ENCODE data around the gene HSPBP1. TPM values are rescaled to one million over a fixed set of nuclear protein-coding genes. Genes with fewer than 3 reads are reported as not detected.
A peak's percentile ranks its signal among the peaks of the same experiment; 100 is the strongest.

HSPBP1 gene
- total RNA-seq, 1 experiment from 2014 or later = 122 TPM

DNA sequence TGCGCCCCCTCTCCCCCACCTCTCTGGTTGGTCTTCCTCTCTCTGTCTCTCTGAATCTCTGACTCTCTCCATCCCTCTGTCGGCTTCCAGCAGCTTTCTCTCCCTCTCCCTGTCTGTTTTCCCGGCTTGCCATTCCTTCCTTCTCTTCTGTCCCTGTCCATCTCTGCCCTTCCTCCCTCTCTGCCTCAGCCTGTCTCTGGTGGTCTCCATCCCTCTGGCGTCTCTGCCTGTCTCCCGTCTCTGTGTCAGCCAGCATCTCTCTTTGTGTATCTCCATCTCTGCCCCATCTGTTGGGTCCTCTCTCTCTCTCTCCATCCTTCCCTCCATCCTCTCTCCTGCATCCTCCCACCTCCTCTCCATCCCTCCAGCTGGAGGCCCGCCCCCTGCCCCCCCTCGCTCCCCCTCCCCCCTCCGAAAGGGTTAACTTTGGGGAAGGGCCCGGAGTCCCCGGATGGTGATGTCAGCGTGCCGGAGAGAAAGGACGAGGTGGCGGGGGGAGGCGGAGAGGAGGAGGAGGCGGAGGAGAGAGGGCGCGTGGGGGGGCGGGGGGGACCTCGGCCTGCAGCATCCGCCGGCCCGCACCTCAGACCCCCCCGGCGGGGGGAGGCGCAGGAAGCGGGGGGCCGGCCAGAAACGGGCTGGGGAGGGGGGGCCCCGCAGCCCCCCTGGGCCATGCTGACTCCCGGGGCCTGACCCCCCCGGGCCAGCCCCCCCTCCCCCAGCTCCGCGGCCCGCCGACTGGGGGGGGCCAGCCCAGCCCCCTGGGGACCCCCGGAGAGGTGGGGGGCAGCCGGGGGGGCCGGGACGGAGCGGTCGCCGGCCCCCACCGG is 3.9 kb upstream of the HSPBP1 start, which contains the start of gene BRSK1:
Gene BRSK1 (plus strand): TSS at position 450 of the 830 bp plus-strand sequence. CDS start 446 bp downstream, outside the sequence.
- Histone ChIP-seq H2AFZ (ENCODE audit: low read length) (peak within 1 kb of the TSS; percentile 68), H3F3A (ENCODE audit: low read length, unreplicated experiment) (peaks cover 7% of the 10 kb centered on the region), H3K4me2 (ENCODE audit: low read length) (peak within 1 kb of the TSS; percentile 44; the same call in 1 of the 2 replicates), H3K9me3 (ENCODE audit: low read length) (no peaks in the 10 kb centered on the region), H3K4me3 (ENCODE audit: low read length) (peak within 1 kb of the TSS; percentile 42; the same call in 1 of the 2 replicates), H3K36me3 (ENCODE audit: low read depth, low read length) (no peaks in the 10 kb centered on the region), H3K9ac (ENCODE audit: low read length) (no peak within 1 kb of the TSS), H3K79me2 (ENCODE audit: low read length) (peaks cover 11% of the 10 kb centered on the region), H4K20me1 (ENCODE audit: low read length) (no peaks in the 10 kb centered on the region), H3K27ac (ENCODE audit: low read length) (no peak within 1 kb of the TSS), H3K4me1 (ENCODE audit: insufficient read depth, low read length) (peaks cover 10% of the 10 kb centered on the region; the same call in 1 of the 2 replicates), H3K27me3 (ENCODE audit: low read length) (0 out of 2 replicates have a peak, but pooled peaks cover 4% of the 10 kb centered on the region), H3K9me2 (replicated peaks; ENCODE audit: low read length) (no peaks in the 10 kb centered on the region)
- intact Hi-C loops (cut with micrococcal nuclease) = no loop called here
- CTCF ChIA-PET = interaction anchor here (0.6 kb wide), 1 partner anchor 27 kb away, joined by 7 read pairs; no protein-coding TSS in a partner anchor
- POLR2A ChIA-PET (ENCODE audit: unreplicated experiment) = interaction anchor here (0.6 to 0.7 kb wide), 2 partner anchors 56 to 183 kb away, joined by 4 to 5 read pairs; no protein-coding TSS in a partner anchor
- ATAC-seq (no peak), DNase-seq (peak; percentile 42)
- BruUV-seq (replicated peaks) = no TSS peak
- TF ChIP-seq, protein P1, sequence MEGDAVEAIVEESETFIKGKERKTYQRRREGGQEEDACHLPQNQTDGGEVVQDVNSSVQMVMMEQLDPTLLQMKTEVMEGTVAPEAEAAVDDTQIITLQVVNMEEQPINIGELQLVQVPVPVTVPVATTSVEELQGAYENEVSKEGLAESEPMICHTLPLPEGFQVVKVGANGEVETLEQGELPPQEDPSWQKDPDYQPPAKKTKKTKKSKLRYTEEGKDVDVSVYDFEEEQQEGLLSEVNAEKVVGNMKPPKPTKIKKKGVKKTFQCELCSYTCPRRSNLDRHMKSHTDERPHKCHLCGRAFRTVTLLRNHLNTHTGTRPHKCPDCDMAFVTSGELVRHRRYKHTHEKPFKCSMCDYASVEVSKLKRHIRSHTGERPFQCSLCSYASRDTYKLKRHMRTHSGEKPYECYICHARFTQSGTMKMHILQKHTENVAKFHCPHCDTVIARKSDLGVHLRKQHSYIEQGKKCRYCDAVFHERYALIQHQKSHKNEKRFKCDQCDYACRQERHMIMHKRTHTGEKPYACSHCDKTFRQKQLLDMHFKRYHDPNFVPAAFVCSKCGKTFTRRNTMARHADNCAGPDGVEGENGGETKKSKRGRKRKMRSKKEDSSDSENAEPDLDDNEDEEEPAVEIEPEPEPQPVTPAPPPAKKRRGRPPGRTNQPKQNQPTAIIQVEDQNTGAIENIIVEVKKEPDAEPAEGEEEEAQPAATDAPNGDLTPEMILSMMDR (conservative IDR thresholded peaks at IDR 0.05; ENCODE audit: low read depth, low read length) = no peak
- TF ChIP-seq EZH2 (IDR thresholded peaks at IDR 0.05; ENCODE audit: low read length, unreplicated experiment) = no peak

DNA sequence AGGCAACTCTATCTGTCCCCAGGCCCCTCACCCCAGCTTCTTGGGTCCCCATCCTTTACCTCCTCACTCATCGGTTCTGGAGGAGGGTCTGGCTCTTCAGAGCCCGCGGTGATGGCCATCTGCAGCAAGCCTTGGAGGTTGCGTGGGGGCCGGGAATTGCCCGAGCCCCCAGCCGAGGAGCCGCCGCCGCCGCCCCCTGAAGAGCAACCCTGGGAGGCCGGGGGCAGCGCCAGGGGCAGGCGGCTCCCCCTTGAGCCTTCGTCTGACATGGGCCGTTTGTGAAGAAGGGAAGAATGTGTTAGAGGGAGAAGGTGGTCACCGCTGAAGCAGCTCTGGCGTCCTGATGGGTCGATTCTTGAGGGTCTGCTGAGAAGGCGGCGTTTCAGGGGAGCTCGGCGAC is 570 bp downstream of the HSPBP1 start:
- intact Hi-C loops (cut with micrococcal nuclease) = no loop called here
- DNase-seq (no peak), ATAC-seq (no peak)
- TF ChIP-seq EZH2phosphoT487 (IDR thresholded peaks at IDR 0.05; ENCODE audit: borderline replicate concordance, low read length) = no peak
- no peak for TF ChIP-seq EZH2 (IDR thresholded peaks at IDR 0.05; ENCODE audit: low read length, unreplicated experiment)
- TF ChIP-seq, protein P1 (conservative IDR thresholded peaks at IDR 0.05; ENCODE audit: low read depth, low read length) = no peak
- peak overlapping the region; percentile 96 for H3K4me3 ChIP-seq (ENCODE audit: low read length)
- peak overlapping the region; percentile 89 for H3K4me2 ChIP-seq (ENCODE audit: low read length)
- H3K36me3 ChIP-seq (ENCODE audit: low read depth, low read length) = peaks cover 16% of the 10 kb centered on the region
- peak overlapping the region; percentile 68 for H3K27ac ChIP-seq (ENCODE audit: low read length)
- 0 out of 2 replicates have a peak, but pooled peaks cover 4% of the 10 kb centered on the region for H3K27me3 ChIP-seq (ENCODE audit: low read length)
- H3F3A ChIP-seq (ENCODE audit: low read length, unreplicated experiment) = peaks cover 7% of the 10 kb centered on the region
- peak overlapping the region; percentile 85 for H2AFZ ChIP-seq (ENCODE audit: low read length)
- CTCF ChIA-PET = no interaction called here
- POLR2A ChIA-PET (ENCODE audit: unreplicated experiment) = interaction anchor here (0.5 to 1.1 kb wide), 2 partner anchors 20 to 394 kb away, joined by 5 to 10 read pairs; partner anchors contain the start of gene PPP6R1
- H3K4me1 ChIP-seq (ENCODE audit: insufficient read depth, low read length) = peaks cover 10% of the 10 kb centered on the region; the same call in 1 of the 2 replicates
- no peaks in the 10 kb centered on the region for H3K9me2 ChIP-seq (replicated peaks; ENCODE audit: low read length)
- BruUV-seq (replicated peaks) = TSS peak; percentile 50
- no peaks in the 10 kb centered on the region for H3K9me3 ChIP-seq (ENCODE audit: low read length)
- no peaks in the 10 kb centered on the region for H4K20me1 ChIP-seq (ENCODE audit: low read length)
- H3K9ac ChIP-seq (ENCODE audit: low read length) = peak overlapping the region; percentile 84
- peaks cover 16% of the 10 kb centered on the region for H3K79me2 ChIP-seq (ENCODE audit: low read length)

All from PC-3 (cell line).